SH-SY5Y (cell line): ENCODE measurements around the gene RTP3.

Source experiments
- GATA2 ChIP-seq: IDR thresholded peaks from 2 replicates; pipeline ENCODE4 v1.6.1; 2011; ENCODE audit warnings: mild to moderate bottlenecking, low read depth, low read length
- GATA3 ChIP-seq: IDR thresholded peaks from 2 replicates; pipeline ENCODE4 v1.6.1; 2011; ENCODE audit warnings: low read depth, mild to moderate bottlenecking, low read length, moderate library complexity

- TF ChIP-seq GATA3: no peak
- TF ChIP-seq GATA2: no peak
These were observed 20.0 kb downstream of the RTP3 start for GRCh38 chr3:46517784-46518181.
